Tibial nerve (tissue), 4 donors: Measurements from ENCODE around the gene GLS. TPM values are rescaled to one million over a fixed set of nuclear protein-coding genes. Genes with fewer than 3 reads are reported as not detected.

Experiments
- DNase-seq, 2 donors: peaks; one replicate each; pipeline ENCODE4 v3.0.0-alpha.2; 2019; ENCODE audit warnings: low spot score in 2 of 2
- H3K27ac ChIP-seq, 4 donors: fragments of 200-600 bp; sonication (generic) in 3 of 4; one replicate each; pipeline ENCODE4 v1.5.1; 2017 to 2019; ENCODE audit warnings: mild to moderate bottlenecking in 1 of 4
- H3K27me3 ChIP-seq, 2 donors: fragments of 200-600 bp; sonication (generic) in 1 of 2; one replicate each; pipeline versions ENCODE4 v1.5.1 to v1.6.0; 2017 to 2019
- H3K36me3 ChIP-seq, 3 donors: fragments of 200-600 bp; sonication (generic); one replicate each; pipeline ENCODE4 v1.5.1; 2018 to 2019
- H3K4me1 ChIP-seq, 4 donors: fragments of 200-600 bp; sonication (generic) in 3 of 4; one replicate each; pipeline ENCODE4 v1.5.1; 2017 to 2019
- H3K4me3 ChIP-seq, 4 donors: fragments of 200-600 bp; sonication (generic) in 3 of 4; one replicate each; pipeline ENCODE4 v1.5.1; 2017 to 2019; ENCODE audit warnings: mild to moderate bottlenecking in 1 of 4, moderate library complexity in 1 of 4
- H3K9me3 ChIP-seq, 4 donors: fragments of 200-600 bp; sonication (generic) in 3 of 4; one replicate each; pipeline ENCODE4 v1.5.1; 2017 to 2019
- CTCF ChIP-seq, 5 experiments: fragments of 200-600 bp in 3 of 5; fragments of 450-650 bp in 2 of 5; sonication (generic) in 3 of 5; IDR thresholded peaks; one replicate each; pipeline ENCODE4 v1.5.1; 2016 to 2019; ENCODE audit warnings: antibody characterized with exemption in 5 of 5, mild to moderate bottlenecking in 3 of 5, moderate library complexity in 2 of 5
- EP300 ChIP-seq, 2 donors: sonication (generic); formaldehyde crosslinking; IDR thresholded peaks; one replicate each; pipeline ENCODE4 v1.6.1; 2017; ENCODE audit warnings: antibody characterized with exemption in 2 of 2, mild to moderate bottlenecking in 1 of 2
- POLR2A ChIP-seq, 2 donors: fragments of 450-650 bp; IDR thresholded peaks; one replicate each; pipeline ENCODE4 v1.6.1; 2017; ENCODE audit warnings: antibody characterized with exemption in 2 of 2, mild to moderate bottlenecking in 2 of 2, moderate library complexity in 2 of 2
- WGBS, 2 donors: methylation state at CpG; one replicate each; pipeline ENCODE4 v1.1.5; 2018; 5-methylcytosine and 5-hydroxymethylcytosine counted together
- total RNA-seq, 4 donors: library from RNA; depleted of rRNA; stranded (reverse); fragments of >200 nt; gene quantifications; one replicate each; pipeline ENCODE4 v1.1.0, GENCODE V29; 2016

GLS gene
- total RNA-seq, 4 donors from 2014 or later = 106 to 164 (median 145) TPM

GRCh38 chr2:190909680-190910079 is 29.1 kb downstream of the GLS start:
- H3K27me3 ChIP-seq = no peaks in the 10 kb centered on the region
- peaks cover 0 to 20% (median 0%) of the 10 kb centered on the region in 3 donors for H3K36me3 ChIP-seq
- H3K4me3 ChIP-seq = no peak overlapping the region
- H3K9me3 ChIP-seq = no peaks in the 10 kb centered on the region
- no peak for DNase-seq
- no peak overlapping the region for H3K27ac ChIP-seq
- H3K4me1 ChIP-seq = peaks cover 0 to 7% (median 2%) of the 10 kb centered on the region in 4 donors
- WGBS, 2 donors = 94 to 96% methylated on average over 2 of the region's 2 CpGs
- TF ChIP-seq CTCF (IDR thresholded peaks at IDR 0.05) (no peak), EP300 (IDR thresholded peaks at IDR 0.05) (no peak), POLR2A (IDR thresholded peaks at IDR 0.05) (no peak)

GRCh38 chr2:190910341-190911136 is 29.9 kb downstream of the GLS start:
- Histone ChIP-seq H3K27ac (no peak overlapping the region), H3K4me3 (no peak overlapping the region), H3K36me3 (peaks cover 0 to 20% (median 0%) of the 10 kb centered on the region in 3 donors), H3K9me3 (no peaks in the 10 kb centered on the region), H3K4me1 (peaks cover 0 to 7% (median 2%) of the 10 kb centered on the region in 4 donors), H3K27me3 (no peaks in the 10 kb centered on the region)
- no peak for TF ChIP-seq EP300 (IDR thresholded peaks at IDR 0.05)
- no peak for TF ChIP-seq CTCF (IDR thresholded peaks at IDR 0.05)
- no peak for TF ChIP-seq POLR2A (IDR thresholded peaks at IDR 0.05)
- WGBS, 2 donors = 32 to 35% methylated on average over 3 of the region's 3 CpGs
- DNase-seq = no peak

- TF ChIP-seq POLR2A (IDR thresholded peaks at IDR 0.05) = no peak
- TF ChIP-seq CTCF (IDR thresholded peaks at IDR 0.05) = no peak
- TF ChIP-seq EP300 (IDR thresholded peaks at IDR 0.05) = no peak
- WGBS, 2 donors = 78 to 81% methylated on average over 3 of the region's 3 CpGs
- no peak for DNase-seq
- no peak overlapping the region for H3K4me3 ChIP-seq
- no peak overlapping the region for H3K27ac ChIP-seq
- peaks cover 0 to 7% (median 2%) of the 10 kb centered on the region in 4 donors for H3K4me1 ChIP-seq
- H3K36me3 ChIP-seq = peaks cover 0 to 23% (median 0%) of the 10 kb centered on the region in 3 donors
- H3K27me3 ChIP-seq = no peaks in the 10 kb centered on the region
- no peaks in the 10 kb centered on the region for H3K9me3 ChIP-seq
These were observed 31.2 kb downstream of the GLS start for GRCh38 chr2:190911813-190912212.

GRCh38 chr2:190912726-190913125 is 32.1 kb downstream of the GLS start:
- Histone ChIP-seq H3K27me3 (no peaks in the 10 kb centered on the region), H3K27ac (no peak overlapping the region)
- 91 to 93% methylated on average over 5 of the region's 5 CpGs for WGBS, 2 donors

More at GRCh38 chr2:190912726-190913125, 32.1 kb downstream of the GLS start:
- Histone ChIP-seq H3K4me3 (no peak overlapping the region), H3K4me1 (peaks cover 0 to 7% (median 2%) of the 10 kb centered on the region in 4 donors), H3K9me3 (no peaks in the 10 kb centered on the region), H3K36me3 (peaks cover 0 to 27% (median 0%) of the 10 kb centered on the region in 3 donors)
- TF ChIP-seq POLR2A (IDR thresholded peaks at IDR 0.05) = no peak
- no peak for TF ChIP-seq EP300 (IDR thresholded peaks at IDR 0.05)
- TF ChIP-seq CTCF (IDR thresholded peaks at IDR 0.05) = no peak
- DNase-seq = no peak
